ENCODE measurements around the gene NHLRC4. TPM values are rescaled to one million over a fixed set of nuclear protein-coding genes. Genes with fewer than 3 reads are reported as not detected.

The NHLRC4 gene
- total RNA-seq, 1 donor from 2014 or later = 1.1 TPM

GRCh38 chr16:554640-555365 lies 12.0 kb upstream of the NHLRC4 start:
- H3K4me3 Mint-ChIP-seq = no peak overlapping the region
- H3K27me3 Mint-ChIP-seq = peaks cover 6% of the 10 kb centered on the region
- DNase-seq = no peak
- H3K36me3 Mint-ChIP-seq (ENCODE audit: low read depth) = peaks cover 2% of the 10 kb centered on the region
- no peak overlapping the region for H3K27ac Mint-ChIP-seq
- H3K9me3 Mint-ChIP-seq = no peaks in the 10 kb centered on the region
- H3K4me1 Mint-ChIP-seq = no peaks in the 10 kb centered on the region
- intact Hi-C loops (cut with micrococcal nuclease) = no loop called here

GRCh38 chr16:555528-556473 lies 11.0 kb upstream of the NHLRC4 start:
- peaks cover 2% of the 10 kb centered on the region for H3K36me3 Mint-ChIP-seq (ENCODE audit: low read depth)
- no peaks in the 10 kb centered on the region for H3K9me3 Mint-ChIP-seq
- intact Hi-C loops (cut with micrococcal nuclease) = no loop called here
- H3K4me1 Mint-ChIP-seq = no peaks in the 10 kb centered on the region
- H3K4me3 Mint-ChIP-seq = no peak overlapping the region
- peaks cover 6% of the 10 kb centered on the region for H3K27me3 Mint-ChIP-seq
- DNase-seq = no peak
- H3K27ac Mint-ChIP-seq = no peak overlapping the region

DNA sequence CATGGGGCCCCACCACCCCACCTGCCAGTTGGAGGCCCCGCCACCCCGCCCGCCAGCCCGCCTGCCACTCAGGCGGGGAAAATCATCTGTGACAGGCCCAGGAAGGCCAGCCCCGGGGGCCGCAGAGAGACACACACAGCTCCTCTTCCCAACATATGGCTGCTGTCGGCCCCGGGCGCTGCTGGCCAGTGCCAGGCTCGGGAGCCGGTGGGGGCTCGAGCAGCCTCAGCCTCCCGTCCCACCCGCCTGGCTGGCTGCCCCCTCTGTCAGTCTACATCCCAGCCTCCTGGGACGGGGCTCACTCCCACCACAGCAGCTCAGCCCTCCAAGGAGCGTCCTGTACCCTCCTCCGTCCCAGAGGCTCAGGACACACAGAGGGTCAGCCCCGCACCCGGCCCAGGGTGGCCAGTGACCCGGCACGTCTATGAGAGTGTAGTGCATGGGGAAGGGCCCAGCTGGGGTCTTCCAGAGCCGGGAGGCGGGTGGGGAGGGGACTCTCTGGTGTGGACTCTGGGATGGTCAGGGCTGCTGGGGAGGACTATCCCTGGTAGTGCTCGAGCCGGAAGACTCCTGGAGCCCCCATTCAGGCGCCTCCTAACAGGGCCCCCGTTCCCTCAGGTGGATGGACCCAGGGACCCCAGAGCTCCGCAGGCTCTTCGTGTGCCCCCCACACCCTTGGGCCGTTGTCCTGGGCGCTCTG lies 10.2 kb upstream of the NHLRC4 start:
- DNase-seq = no peak
- Mint-ChIP-seq H3K4me1 (no peaks in the 10 kb centered on the region), H3K36me3 (ENCODE audit: low read depth) (peaks cover 2% of the 10 kb centered on the region), H3K27me3 (peaks cover 8% of the 10 kb centered on the region), H3K9me3 (no peaks in the 10 kb centered on the region), H3K4me3 (no peak overlapping the region), H3K27ac (no peak overlapping the region)
- intact Hi-C loops (cut with micrococcal nuclease) = no loop called here

- peaks cover 10% of the 10 kb centered on the region for H3K27me3 Mint-ChIP-seq
- no peaks in the 10 kb centered on the region for H3K9me3 Mint-ChIP-seq
- intact Hi-C loops (cut with micrococcal nuclease) = no loop called here
- H3K27ac Mint-ChIP-seq = no peak overlapping the region
- H3K4me1 Mint-ChIP-seq = no peaks in the 10 kb centered on the region
- no peak for DNase-seq
- no peak overlapping the region for H3K4me3 Mint-ChIP-seq
- peaks cover 2% of the 10 kb centered on the region for H3K36me3 Mint-ChIP-seq (ENCODE audit: low read depth)
Measured at GRCh38 chr16:557463-558297, 9.1 kb upstream of the NHLRC4 start.

DNA sequence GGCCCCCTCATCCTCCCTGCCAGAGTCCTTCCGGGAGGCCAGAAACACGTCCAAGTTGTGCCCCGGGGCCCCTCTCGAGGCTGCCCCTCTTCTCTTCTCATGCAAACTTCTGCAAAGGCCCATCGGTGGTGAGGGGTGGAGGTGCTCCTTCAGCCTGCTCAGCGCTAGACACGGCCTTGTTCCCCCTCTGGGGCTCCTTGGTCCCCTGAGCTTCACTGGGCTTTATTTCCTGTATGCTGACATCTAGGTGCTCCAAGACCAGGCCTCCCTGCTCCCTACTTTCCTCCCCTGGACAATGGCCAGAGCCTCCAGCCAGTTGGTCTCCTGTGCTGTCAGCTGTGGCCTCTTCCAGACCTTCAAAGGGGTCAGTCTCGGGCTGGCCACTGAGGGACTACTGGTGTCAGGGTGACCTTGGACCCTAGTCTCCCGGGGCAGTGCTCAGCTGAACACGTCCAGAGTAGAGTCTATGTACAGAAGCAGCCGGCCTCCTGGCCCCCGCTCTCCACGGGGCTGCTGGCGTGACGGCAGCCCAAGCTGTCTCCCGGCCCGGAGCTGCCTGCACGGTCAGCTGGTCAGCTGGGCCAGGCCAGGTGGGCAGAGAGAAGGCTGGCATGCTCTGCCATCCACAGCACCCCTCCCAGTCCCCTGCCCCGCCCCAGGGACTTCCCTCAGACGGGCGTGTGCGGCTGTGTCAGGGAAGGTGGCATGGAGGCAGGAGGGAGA lies 8.3 kb upstream of the NHLRC4 start:
- Mint-ChIP-seq H3K27ac (no peak overlapping the region), H3K27me3 (peaks cover 10% of the 10 kb centered on the region), H3K4me1 (no peaks in the 10 kb centered on the region), H3K36me3 (ENCODE audit: low read depth) (peaks cover 2% of the 10 kb centered on the region), H3K4me3 (no peak overlapping the region), H3K9me3 (no peaks in the 10 kb centered on the region)
- DNase-seq = no peak
- intact Hi-C loops (cut with micrococcal nuclease) = no loop called here

GRCh38 chr16:559021-559380 lies 7.8 kb upstream of the NHLRC4 start:
- H3K4me1 Mint-ChIP-seq = no peaks in the 10 kb centered on the region
- H3K4me3 Mint-ChIP-seq = no peak overlapping the region
- intact Hi-C loops (cut with micrococcal nuclease) = no loop called here
- no peaks in the 10 kb centered on the region for H3K9me3 Mint-ChIP-seq
- H3K27me3 Mint-ChIP-seq = peaks cover 10% of the 10 kb centered on the region
- H3K27ac Mint-ChIP-seq = no peak overlapping the region
- peaks cover 2% of the 10 kb centered on the region for H3K36me3 Mint-ChIP-seq (ENCODE audit: low read depth)
- DNase-seq = no peak

DNA sequence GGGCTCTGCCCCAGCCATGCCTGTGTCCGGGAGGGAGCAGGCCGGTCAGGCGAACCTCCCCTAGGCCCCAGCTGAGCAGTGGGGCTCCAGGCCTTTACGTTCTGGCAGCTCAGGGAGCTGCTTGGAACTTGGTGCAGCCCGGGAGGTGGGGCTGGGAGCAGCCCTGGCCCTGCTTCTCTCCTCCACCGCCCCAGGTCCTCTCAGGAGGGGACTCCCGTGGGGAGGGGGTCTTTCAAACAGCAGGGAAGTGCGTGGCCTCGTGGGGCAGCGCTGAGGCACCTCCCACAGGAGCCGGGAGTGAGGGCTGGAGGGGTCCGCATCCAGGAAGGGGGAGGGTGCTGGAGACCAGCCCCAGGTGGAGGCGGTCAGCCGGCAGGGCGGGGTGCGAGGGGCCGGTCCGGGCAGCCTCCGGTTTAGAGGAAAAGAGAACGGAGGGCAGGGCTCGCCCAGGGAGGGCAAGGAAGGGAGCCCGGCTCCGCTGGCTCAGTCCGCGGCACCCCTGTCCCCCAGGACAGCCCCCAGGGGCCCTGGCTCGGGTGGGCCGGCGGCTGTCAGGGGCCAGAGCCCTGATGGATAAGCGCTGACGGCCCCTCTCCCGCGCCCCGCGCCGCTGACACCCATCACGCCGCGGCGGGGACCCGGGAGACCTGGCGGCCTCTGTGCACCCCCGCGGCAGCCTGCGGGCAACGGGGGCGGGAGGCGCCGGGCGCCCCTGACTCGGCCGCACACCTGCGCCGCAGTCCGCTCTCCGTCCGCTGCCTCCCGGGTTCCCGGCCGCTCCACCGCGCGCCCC lies 7.2 kb upstream of the NHLRC4 start:
- Mint-ChIP-seq H3K9me3 (no peaks in the 10 kb centered on the region), H3K4me1 (no peaks in the 10 kb centered on the region), H3K36me3 (ENCODE audit: low read depth) (no peaks in the 10 kb centered on the region), H3K27ac (no peak overlapping the region), H3K4me3 (no peak overlapping the region), H3K27me3 (peaks cover 10% of the 10 kb centered on the region)
- DNase-seq = no peak
- intact Hi-C loops (cut with micrococcal nuclease) = loop anchor here (10.0 kb wide), 2 partner anchors 55 to 105 kb away; partner anchors contain the start of gene RHOT2

DNA sequence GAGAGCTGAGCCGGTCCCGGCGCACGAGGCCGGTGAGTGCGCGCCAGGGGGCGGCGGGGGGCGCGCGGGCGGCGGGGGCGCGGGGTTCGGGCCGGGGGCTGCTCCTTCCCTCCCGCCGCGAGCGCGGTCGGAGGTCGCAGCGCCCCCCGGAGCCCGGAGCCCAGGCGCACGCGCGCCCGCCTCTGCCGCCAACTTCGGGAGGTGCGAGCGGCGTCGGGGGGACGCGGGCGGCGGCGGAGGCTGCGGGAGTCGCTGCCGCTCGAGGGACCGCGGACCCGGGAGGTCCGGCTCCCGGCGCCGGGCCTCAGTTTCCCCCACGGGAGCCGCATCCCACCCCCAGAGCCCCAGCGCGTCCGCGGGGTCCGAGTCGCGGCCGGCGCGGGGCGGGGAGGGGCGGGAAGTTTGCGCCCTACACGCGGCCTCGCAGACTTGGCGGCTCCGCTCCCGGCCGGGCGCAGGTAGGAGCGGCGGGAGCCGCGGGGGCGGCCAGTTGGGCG lies 6.6 kb upstream of the NHLRC4 start, which contains the start of gene PRR35:
Gene PRR35, plus strand, starts transcription at position 191 of the 497 bp plus-strand sequence. CDS start 2,901 bp downstream, outside the sequence.
- H3K4me3 Mint-ChIP-seq = no peak within 1 kb of the TSS
- H3K27me3 Mint-ChIP-seq = peaks cover 10% of the 10 kb centered on the region

DNA sequence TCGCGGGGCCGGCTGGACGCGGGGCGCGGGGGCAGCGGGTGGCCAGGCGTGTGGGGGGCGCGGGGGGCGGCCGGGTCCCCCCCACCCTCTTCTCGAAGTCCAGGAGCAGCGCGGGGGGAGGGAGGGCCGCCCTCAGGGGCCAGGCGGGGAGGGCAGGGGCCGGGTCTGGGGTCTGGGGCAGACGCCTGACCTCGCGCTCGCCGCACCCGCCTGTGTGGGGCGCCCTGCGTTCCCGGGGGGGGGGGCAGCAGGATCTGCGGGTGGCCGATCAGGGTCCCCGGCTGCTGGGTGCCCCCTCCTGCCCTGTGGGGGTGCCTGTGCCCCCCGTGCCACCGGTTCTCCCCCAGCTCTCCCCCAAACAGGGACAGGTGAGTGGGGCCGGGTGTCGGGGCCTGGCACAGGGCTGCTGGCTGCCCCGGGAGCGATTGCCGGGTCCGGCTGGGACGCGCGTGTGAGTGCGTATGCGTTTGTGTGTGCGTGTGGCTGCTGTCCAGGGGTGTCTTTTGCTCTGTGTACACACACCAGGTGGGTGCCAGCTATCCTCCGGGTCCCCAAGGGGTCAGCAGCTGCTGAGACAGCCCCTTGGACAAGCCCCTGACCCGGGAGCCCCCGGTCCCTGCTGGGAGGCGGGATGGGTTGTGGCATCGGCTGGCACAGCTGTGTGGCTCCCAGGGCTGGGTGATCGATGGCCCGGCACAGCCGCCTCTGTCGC lies 5.9 kb upstream of the NHLRC4 start:
- Mint-ChIP-seq H3K9me3 (no peaks in the 10 kb centered on the region), H3K4me1 (no peaks in the 10 kb centered on the region), H3K36me3 (ENCODE audit: low read depth) (no peaks in the 10 kb centered on the region), H3K27ac (no peak overlapping the region), H3K4me3 (no peak overlapping the region), H3K27me3 (peaks cover 10% of the 10 kb centered on the region)
- intact Hi-C loops (cut with micrococcal nuclease) = loop anchor here (10.0 kb wide), 2 partner anchors 54 to 104 kb away; partner anchors contain the start of gene RHOT2
- DNase-seq = no peak

More for the DNA sequence above, 6.6 kb upstream of the NHLRC4 start, which contains the start of gene PRR35:
- intact Hi-C loops (cut with micrococcal nuclease) = loop anchor here (10.0 kb wide), 2 partner anchors 55 to 105 kb away; partner anchors contain the start of gene RHOT2
- DNase-seq = no peak
- H3K4me1 Mint-ChIP-seq = no peaks in the 10 kb centered on the region
- H3K27ac Mint-ChIP-seq = no peak within 1 kb of the TSS
- H3K36me3 Mint-ChIP-seq (ENCODE audit: low read depth) = no peaks in the 10 kb centered on the region
- no peaks in the 10 kb centered on the region for H3K9me3 Mint-ChIP-seq

GRCh38 chr16:561413-561794 lies 5.4 kb upstream of the NHLRC4 start:
- Mint-ChIP-seq H3K9me3 (no peaks in the 10 kb centered on the region), H3K4me3 (no peak overlapping the region), H3K36me3 (ENCODE audit: low read depth) (no peaks in the 10 kb centered on the region), H3K27me3 (peaks cover 10% of the 10 kb centered on the region), H3K27ac (no peak overlapping the region), H3K4me1 (no peaks in the 10 kb centered on the region)
- no peak for DNase-seq
- intact Hi-C loops (cut with micrococcal nuclease) = loop anchor here (10.0 kb wide), 2 partner anchors 53 to 103 kb away; partner anchors contain the start of gene RHOT2

Measured in activated CD4-positive, alpha-beta T cell treated with anti-CD3 and anti-CD28 coated beads, Interleukin-2, amount 10 ng/mL, durations not matched to agents 24 days and 14 days (primary cell).